Astrocyte (in vitro differentiated cells and primary cell): ENCODE data around the gene CD40LG.

Source experiments
- CTCF ChIP-seq: IDR thresholded peaks from 2 replicates; pipeline ENCODE4 v1.5.1; 2011; ENCODE audit warnings: low read depth, mild to moderate bottlenecking, inconsistent platforms, low read length, moderate library complexity; ENCODE audit not compliant: insufficient read depth
- EZH2 ChIP-seq: IDR thresholded peaks from 2 replicates; pipeline ENCODE4 v1.6.1; 2012; ENCODE audit warnings: mild to moderate bottlenecking, low read length, inconsistent platforms; ENCODE audit not compliant: insufficient read depth

DNA sequence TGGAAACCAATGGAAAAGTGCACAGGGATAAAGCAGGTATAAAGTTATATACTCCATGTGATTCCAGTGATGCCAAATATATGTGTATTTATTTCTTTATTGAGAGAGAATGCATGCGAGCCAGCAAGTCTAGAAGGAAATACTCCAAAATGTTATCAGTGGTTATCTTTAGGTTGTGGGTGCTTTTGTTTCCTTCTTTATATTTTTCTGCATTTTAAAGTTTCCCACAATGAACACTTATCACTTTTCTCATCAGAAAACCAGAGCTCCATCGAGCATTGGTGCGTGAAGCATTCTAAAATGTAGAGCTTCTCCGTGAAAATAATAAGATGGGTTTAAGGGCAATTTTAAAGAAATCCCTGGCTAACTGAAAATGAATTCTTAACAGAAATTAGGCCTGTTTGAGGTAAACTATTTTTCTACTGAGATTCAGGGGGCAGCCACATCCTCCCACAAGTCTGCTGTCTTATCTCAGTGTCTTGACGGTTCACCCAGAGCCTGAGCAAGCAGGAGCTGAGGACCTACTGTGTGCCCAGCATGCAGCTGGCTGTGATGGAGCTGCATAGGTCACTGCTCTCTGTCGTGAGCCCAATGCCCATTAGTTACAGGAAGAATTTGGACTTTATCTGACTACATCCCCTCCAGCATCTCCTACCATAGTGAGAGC is 18.7 kb upstream of the CD40LG start:
- TF ChIP-seq CTCF (no peak), EZH2 (no peak)
